ENCODE results near the gene KATNIP. TPM values are rescaled to one million over a fixed set of nuclear protein-coding genes. Genes with fewer than 3 reads are reported as not detected.

The KATNIP gene
- total and polyA plus RNA-seq, 9 of the 15 experiments (the other 6 are each of a cell fraction or from before 2014, with no cell fraction given), result 1.7 to 13.2 (median 8.0) TPM

- TF ChIP-seq SMC3 (conservative IDR thresholded peaks at IDR 0.05; ENCODE audit: insufficient read depth, low read depth, low read length) (no peak), SMARCE1 (IDR thresholded peaks at IDR 0.05) (no peak), KLF6 (CRISPR knock-in tag; IDR thresholded peaks at IDR 0.05; ENCODE audit: borderline replicate concordance) (no peak)
These were observed 46.3 kb upstream of the KATNIP start (continued) for GRCh38 chr16:27503662-27504061.

GRCh38 chr16:27505297-27506236, 44.4 kb upstream of the KATNIP start:
- H3K4me3 ChIP-seq, result no peak overlapping the region
- no peaks in the 10 kb centered on the region for H3K27me3 ChIP-seq (ENCODE audit: control insufficient read depth in 2 of 2, insufficient read depth in 2 of 2, low read length in 2 of 2)
- CTCF ChIA-PET (ENCODE audit: low intra/inter-chr PET ratio), result no interaction called here
- no TSS peak for BruUV-seq (replicated peaks)
- FAIRE-seq (no peak), ATAC-seq (no peak), DNase-seq (ENCODE audit: extremely low read depth in 1 of 4, low spot score in 3 of 4) (no peak)
- H2AFZ ChIP-seq (ENCODE audit: low read depth, low read length), result no peak overlapping the region
- intact Hi-C loops (cut with micrococcal nuclease) (no loop called here), in situ Hi-C loops (cut with MboI) (no loop called here)
- POLR2A ChIA-PET, result interaction anchor here (0.6 to 1.7 kb wide), 2 partner anchors 11 to 35 kb away, joined by 3 to 4 read pairs; no protein-coding TSS in a partner anchor
- H3K27ac ChIP-seq (ENCODE audit: extremely low read depth, low read depth, low read length), result no peak overlapping the region
- no peaks in the 10 kb centered on the region for H3K9me1 ChIP-seq (ENCODE audit: control insufficient read depth, insufficient read depth, low read length)
- no peaks in the 10 kb centered on the region for H4K20me1 ChIP-seq (replicated peaks; ENCODE audit: control insufficient read depth, insufficient read depth, low read length)
- 88% methylated on average over 13 of the region's 13 CpGs for WGBS (ENCODE audit: insufficient coverage, low coverage, missing lambda C conversion rate)
- no peaks in the 10 kb centered on the region for H3K4me1 ChIP-seq (replicated peaks in 1 of 2; ENCODE audit: control insufficient read depth in 2 of 2, insufficient read depth in 2 of 2, low read length in 2 of 2)
- no peak overlapping the region for H3K9ac ChIP-seq (ENCODE audit: insufficient read depth in 1 of 2, low read depth in 2 of 2, low read length in 2 of 2)
- H3K79me2 ChIP-seq (ENCODE audit: control insufficient read depth, insufficient read depth, low read length), result no peaks in the 10 kb centered on the region
- H3K9me3 ChIP-seq (replicated peaks; ENCODE audit: control insufficient read depth, insufficient read depth, low read depth, low read length), result no peaks in the 10 kb centered on the region
- no peak for TF ChIP-seq CGGBP1 (CRISPR knock-in tag; IDR thresholded peaks at IDR 0.05)
- no peak for TF ChIP-seq ZNF778 (CRISPR knock-in tag; IDR thresholded peaks at IDR 0.05)
- TF ChIP-seq CEBPG (CRISPR knock-in tag; IDR thresholded peaks at IDR 0.05), result no peak
- TF ChIP-seq CEBPG (tag; conservative IDR thresholded peaks at IDR 0.05 in 1 of 2, IDR thresholded peaks at IDR 0.05 in 1 of 2), result peak; percentile 48 to 83
- TF ChIP-seq TFE3 (CRISPR knock-in tag; IDR thresholded peaks at IDR 0.05), result 0 out of 2 replicates have a peak, but pooled peaks have one; percentile 27
- no peak for TF ChIP-seq ATF6 (CRISPR knock-in tag; IDR thresholded peaks at IDR 0.05)
- TF ChIP-seq CEBPB (tag; IDR thresholded peaks at IDR 0.05), result peak; percentile 88
- peaks cover 86% of the 10 kb centered on the region; the same call in 2 of the 3 replicates for H3K36me3 ChIP-seq (ENCODE audit: control insufficient read depth, insufficient read depth, low read length)
- no peak overlapping the region for H3K4me2 ChIP-seq (ENCODE audit: insufficient read depth, low read length)

Measured in K562 (cell line).